Bronchial epithelial cell (primary cell): ENCODE results near the gene MCM3AP. TPM values are rescaled to one million over a fixed set of nuclear protein-coding genes. Genes with fewer than 3 reads are reported as not detected.

Experiments used
- DNase-seq: peaks from one replicate; pipeline ENCODE4 v3.0.0-alpha.2; 2010; ENCODE audit warnings: low read depth
- FAIRE-seq: peaks from 2 replicates; lab custom pipeline; 2011; peaks lifted over from hg19 to GRCh38; lab: Jason Lieb, UNC
- H3K27me3 ChIP-seq: 2 replicates; pipeline ENCODE4 v1.5.1; 2011; ENCODE audit warnings: low read length; ENCODE audit not compliant: control insufficient read depth, insufficient read depth
- H3K36me3 ChIP-seq: 2 replicates; pipeline ENCODE4 v1.5.1; 2011; ENCODE audit warnings: low read length; ENCODE audit not compliant: control insufficient read depth, insufficient read depth
- H3K4me3 ChIP-seq: 2 replicates; pipeline ENCODE4 v1.5.1; 2011; ENCODE audit warnings: mild to moderate bottlenecking, low read depth, low read length, control low read depth
- total RNA-seq: library from RNA; depleted of rRNA; stranded (reverse); fragments of >200 nt; gene quantifications from 2 replicates; pipeline ENCODE4 v1.2.1, GENCODE V29; 2014
- TF ChIP-seq, protein P1 (sequence below): IDR thresholded peaks from 2 replicates; pipeline ENCODE4 v1.5.1; 2011; ENCODE audit warnings: mild to moderate bottlenecking, moderate library complexity, low read length, control low read depth, inconsistent platforms; ENCODE audit not compliant: insufficient read depth, severe bottlenecking

The MCM3AP gene
- total RNA-seq, 1 donor from 2014 or later = 70.8 TPM

DNA sequence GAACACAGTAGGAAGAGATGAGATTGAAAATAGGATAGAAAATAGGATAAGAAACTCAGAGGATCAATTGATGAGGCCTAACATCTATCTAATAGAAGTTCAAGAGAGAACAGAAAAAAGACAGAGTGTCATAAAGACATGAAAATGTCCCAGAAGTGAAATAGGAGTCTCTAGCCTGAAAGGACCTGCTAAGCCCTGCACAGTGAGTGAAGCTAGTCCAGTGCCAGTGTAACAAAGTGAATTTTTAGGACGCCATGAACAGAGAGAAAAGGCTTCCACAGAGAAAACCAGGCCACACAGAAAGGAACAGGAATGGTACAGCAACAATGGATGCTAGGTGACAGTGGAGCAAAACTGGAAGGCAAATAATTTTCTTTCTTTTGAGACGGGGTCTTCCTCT is 36.6 kb downstream of the MCM3AP start:
- H3K36me3 ChIP-seq = peaks cover 27% of the 10 kb centered on the region
- no peak for FAIRE-seq

DNA sequence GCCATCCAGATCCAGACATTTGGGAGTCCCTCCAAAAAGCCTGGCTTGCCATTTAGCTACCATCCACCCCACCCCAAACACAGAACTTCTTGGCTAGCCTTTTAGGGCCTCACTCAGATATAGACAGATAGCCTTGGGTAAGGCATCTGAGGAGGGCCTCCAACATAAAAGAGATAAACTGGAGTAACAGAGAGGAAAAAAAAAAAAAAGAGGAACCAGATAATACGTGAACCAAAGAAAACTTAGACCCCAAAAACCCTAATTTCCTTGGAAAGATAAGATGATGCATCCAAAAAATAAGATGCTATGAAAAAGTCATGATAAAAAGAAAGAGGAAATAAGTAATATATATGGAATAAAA is 37.0 kb downstream of the MCM3AP start:
- TF ChIP-seq, protein P1, sequence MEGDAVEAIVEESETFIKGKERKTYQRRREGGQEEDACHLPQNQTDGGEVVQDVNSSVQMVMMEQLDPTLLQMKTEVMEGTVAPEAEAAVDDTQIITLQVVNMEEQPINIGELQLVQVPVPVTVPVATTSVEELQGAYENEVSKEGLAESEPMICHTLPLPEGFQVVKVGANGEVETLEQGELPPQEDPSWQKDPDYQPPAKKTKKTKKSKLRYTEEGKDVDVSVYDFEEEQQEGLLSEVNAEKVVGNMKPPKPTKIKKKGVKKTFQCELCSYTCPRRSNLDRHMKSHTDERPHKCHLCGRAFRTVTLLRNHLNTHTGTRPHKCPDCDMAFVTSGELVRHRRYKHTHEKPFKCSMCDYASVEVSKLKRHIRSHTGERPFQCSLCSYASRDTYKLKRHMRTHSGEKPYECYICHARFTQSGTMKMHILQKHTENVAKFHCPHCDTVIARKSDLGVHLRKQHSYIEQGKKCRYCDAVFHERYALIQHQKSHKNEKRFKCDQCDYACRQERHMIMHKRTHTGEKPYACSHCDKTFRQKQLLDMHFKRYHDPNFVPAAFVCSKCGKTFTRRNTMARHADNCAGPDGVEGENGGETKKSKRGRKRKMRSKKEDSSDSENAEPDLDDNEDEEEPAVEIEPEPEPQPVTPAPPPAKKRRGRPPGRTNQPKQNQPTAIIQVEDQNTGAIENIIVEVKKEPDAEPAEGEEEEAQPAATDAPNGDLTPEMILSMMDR = no peak
- H3K27me3 ChIP-seq = no peaks in the 10 kb centered on the region
- no peak for FAIRE-seq
- no peak overlapping the region for H3K4me3 ChIP-seq
- no peak for DNase-seq
- H3K36me3 ChIP-seq = peaks cover 26% of the 10 kb centered on the region

More for the DNA sequence above, 36.6 kb downstream of the MCM3AP start:
- H3K27me3 ChIP-seq = no peaks in the 10 kb centered on the region
- TF ChIP-seq, protein P1 = no peak
- DNase-seq = no peak
- no peak overlapping the region for H3K4me3 ChIP-seq

DNA sequence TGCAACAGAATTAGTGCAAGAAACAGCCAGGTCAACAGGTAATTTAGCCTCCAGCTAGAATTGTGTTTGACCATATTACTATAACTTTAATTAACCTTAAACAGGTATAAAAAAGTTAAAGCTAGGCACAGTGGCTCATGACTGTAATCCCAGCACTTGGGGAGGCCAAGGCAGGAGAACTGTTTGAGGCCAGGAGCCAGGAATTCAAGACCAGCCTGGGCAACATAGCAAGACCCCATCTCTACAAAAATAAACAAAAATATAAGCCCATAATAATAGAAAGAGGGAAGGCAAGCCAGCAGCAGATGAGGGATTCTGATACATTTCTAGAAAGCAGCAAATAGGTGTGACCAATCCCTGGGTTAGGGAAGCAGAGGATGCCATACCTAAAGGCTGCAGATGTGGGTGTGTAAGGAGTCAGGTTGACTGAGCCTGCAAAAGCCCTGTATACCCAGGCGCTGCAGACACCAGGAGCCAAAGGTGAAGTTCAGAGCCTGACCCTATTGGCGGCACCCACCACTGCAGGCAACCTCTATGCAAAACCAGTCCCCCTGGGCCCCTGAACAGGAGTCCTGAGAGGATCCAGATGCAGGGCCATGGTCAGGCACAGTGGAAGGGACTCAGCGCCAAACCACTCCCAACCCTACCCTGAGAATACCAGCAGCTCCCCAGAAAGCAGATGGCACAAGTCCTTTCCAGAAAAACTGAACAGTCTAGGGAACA is 37.6 kb downstream of the MCM3AP start:
- FAIRE-seq (no peak), DNase-seq (no peak)
- no peak overlapping the region for H3K4me3 ChIP-seq
- peaks cover 30% of the 10 kb centered on the region for H3K36me3 ChIP-seq
- TF ChIP-seq, protein P1 = no peak
- no peaks in the 10 kb centered on the region for H3K27me3 ChIP-seq

DNA sequence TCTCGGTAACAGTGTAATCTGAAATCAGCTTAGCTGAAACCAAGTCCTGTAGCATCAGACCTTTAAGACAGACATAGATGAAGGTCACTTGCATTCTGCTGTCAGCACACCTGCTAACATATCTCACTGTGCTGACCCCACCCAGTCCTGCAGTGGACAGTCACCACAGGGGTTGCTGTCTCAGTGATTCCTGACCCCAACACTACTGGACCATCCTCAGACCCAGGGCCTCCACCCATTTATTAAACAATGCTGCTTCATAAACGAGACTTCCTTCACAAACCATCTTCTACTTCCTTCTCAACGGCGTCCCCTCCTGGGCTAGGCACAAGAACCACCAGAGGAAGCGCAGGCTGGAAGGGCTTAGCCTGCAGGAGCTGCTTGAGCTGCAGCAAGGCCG is 39.1 kb downstream of the MCM3AP start:
- no peaks in the 10 kb centered on the region for H3K27me3 ChIP-seq
- H3K36me3 ChIP-seq = peaks cover 32% of the 10 kb centered on the region
- TF ChIP-seq, protein P1 = no peak
- DNase-seq = no peak
- no peak overlapping the region for H3K4me3 ChIP-seq
- no peak for FAIRE-seq

GRCh38 chr21:46245213-46245915 is 40.0 kb downstream of the MCM3AP start:
- DNase-seq (no peak), FAIRE-seq (no peak)
- H3K36me3 ChIP-seq = peaks cover 32% of the 10 kb centered on the region
- H3K27me3 ChIP-seq = no peaks in the 10 kb centered on the region
- TF ChIP-seq, protein P1 = no peak
- no peak overlapping the region for H3K4me3 ChIP-seq

DNA sequence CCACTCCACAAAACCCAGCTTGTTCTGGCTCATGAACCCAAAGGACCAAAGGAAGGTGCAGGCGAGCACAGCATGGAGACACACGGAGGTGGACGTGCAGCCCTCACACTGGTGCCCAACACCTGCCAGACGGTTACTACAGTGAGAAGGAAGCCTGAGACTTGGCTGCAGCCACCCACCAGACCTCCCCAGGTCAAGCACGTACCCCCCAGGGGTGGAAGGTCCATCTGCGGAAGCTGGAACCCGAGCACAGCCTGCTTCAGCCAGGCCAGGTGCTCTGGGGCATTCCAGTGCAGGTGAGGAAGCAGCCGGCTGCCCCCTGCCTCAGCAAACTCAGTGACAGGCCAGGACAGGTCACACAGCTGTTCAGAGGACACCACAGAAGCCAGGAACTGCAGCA is 40.8 kb downstream of the MCM3AP start:
- H3K4me3 ChIP-seq = no peak overlapping the region
- TF ChIP-seq, protein P1 = no peak
- no peak for DNase-seq
- H3K36me3 ChIP-seq = peaks cover 32% of the 10 kb centered on the region
- no peaks in the 10 kb centered on the region for H3K27me3 ChIP-seq
- FAIRE-seq = no peak
